GM19455 (cell line): Measurements from ENCODE around the gene DNAH7.

Experiments
- ATAC-seq: cut with Tn5 transposase; IDR thresholded peaks from one replicate; pipeline ENCODE4 v1.9.1; 2021; ENCODE audit not compliant: unreplicated experiment

Gene DNAH7

DNA sequence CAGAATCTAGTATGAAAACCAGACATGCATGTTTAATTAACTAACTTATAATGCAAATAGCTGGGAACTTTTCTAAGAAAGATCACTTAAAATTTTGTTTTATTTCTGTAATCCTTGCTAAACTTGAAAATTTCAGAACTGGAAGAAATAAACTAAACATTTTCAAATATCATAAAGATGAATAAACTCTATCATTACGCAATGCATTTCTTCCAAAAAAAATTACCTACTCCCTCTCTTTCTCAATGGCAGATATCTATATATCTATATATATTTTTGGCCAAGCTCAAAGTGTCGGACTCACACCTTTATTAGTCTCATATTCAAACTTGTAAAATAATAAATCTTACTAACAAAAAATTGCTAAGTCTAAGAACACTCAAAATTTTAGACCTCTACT, 253.6 kb downstream of the DNAH7 start:
- no peak for ATAC-seq

DNA sequence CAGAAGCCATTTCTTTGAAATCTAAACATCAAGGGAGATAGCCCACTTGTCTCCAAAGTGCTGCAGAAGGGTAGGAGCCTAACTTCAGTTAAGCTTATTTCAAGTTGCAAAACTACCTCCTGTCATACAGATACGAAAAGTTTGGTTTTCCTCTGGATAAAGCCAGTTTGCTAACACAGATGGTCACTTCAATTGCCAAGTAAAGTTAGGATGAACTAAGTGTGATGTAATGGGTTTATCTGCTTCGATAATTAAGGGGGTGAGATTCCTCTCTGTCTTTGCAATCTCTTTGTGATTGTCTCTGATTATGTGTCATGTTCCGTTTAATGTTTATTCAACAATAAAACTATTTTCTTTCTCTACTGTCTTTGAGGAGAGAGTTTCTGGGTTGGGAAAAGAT, 255.2 kb downstream of the DNAH7 start:
- ATAC-seq = no peak

DNA sequence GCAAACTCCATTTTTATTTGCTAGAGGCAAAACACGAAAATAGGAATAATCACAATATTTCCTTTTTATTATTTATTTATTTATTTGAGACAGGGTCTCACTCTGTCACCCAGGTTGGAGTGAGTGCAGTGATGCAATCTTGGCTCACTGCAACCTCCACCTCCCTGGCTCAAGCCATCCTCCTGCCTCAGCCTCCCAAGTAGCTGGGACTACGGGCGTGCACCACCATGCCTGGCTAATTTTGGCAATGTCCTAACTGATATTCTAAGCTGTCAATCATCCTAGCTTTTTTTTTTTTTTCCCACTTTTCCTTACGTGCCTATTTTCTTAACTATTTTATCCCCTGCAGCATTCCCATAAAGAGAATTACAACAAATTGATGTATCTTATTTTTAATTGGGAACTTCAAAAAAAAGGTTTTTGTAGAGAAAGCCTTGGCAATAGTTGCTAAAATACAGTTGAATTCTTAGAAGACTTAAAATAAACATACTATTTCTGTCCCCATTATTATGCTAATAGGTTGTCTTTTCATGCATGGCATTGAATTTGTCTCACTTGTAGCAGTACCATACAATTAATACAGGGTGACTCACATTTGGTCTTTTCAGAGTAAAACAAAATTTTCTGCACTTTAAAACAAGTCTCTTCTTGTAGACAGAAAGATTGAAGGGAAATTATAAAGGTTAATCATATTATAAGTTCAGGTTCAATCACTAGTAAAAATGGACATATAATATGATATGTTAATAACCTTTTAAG, 258.1 kb downstream of the DNAH7 start:
- ATAC-seq = no peak

DNA sequence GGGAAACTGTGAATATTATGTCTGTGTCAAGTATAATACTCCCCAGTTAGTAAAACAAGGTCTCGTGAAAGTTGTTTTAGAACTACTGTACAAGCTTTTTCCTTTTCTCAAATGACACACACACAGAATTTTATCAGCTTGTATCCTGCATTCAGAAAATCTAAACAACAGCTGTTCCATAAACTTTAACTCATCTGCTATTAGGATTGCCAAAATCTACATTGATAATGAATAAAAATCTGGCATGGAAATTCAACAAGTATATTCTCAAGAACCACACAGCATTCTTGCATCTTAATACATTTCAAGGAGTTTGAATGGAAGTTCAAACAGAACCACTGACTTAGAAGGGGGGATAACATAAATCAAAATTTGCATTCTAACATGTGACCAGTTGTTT, 260.4 kb downstream of the DNAH7 start:
- ATAC-seq = no peak

DNA sequence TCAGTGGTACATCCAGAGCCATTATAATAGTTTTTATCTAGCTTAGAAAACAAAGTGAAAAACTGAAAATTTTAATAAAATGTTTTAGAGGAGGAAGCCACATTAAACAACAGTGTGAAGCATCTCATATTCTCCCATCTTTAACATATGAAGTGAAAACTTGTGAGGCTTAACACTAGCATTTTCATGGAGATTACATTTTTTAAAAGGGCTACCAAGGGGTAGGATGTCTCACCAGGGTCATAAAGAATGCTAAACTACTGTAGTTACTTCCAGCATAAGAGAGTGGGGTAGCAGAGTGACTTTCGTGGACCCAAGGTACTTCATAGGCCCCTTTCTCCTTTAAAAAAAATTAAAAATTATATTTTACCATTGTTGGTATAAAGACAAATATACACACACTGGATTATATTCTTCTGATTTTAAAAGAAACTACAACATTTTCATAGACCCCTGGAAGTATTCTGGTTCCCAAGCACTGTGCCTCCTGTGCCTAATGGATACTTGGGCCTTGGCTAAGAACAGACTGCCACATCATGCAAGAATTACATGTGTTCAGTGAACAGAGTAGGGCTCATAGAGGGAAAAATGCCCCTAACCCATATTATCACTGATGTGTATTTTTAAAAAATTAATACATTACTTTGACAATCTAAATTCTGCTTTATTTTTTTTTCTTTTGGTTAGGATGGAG, 263.2 kb downstream of the DNAH7 start:
- no peak for ATAC-seq

DNA sequence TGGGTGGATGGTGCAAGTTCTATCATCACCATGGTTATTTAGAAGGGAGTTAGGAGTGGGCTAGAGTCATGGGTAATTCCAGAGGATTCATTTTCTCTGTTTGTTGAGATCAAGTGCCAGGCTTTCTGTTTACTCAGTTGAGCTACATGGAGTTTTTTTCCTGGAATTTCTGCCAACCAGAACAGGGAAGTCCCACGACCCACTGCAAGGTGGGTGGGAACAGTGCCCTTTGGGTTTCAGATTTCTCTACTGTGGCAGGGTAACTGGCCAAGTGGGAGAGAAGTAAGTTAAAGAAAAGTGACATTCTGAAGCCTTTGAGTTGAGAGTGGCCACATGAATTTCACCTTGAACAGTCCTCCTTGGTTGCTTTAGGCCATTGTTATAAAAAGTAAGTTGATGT, 272.8 kb downstream of the DNAH7 start:
- ATAC-seq = no peak

DNA sequence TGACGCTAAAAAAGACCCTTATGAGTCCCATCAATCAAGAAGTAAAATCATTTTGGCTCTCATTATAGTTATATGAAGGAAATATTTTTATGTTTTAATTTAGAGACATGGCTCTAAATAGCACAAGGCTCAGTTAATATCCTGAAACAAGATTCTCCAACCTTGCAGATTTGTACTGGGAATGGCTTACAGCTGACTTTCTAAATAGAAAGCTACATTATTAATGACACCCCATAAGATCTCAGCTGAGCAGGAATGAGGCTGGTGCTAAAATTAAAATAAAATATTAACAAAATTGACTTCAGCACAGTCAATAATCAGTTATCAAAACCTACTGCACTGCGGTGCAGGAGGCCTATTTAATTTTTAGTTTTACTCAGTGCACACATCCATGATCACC, 274.8 kb downstream of the DNAH7 start:
- ATAC-seq = no peak

DNA sequence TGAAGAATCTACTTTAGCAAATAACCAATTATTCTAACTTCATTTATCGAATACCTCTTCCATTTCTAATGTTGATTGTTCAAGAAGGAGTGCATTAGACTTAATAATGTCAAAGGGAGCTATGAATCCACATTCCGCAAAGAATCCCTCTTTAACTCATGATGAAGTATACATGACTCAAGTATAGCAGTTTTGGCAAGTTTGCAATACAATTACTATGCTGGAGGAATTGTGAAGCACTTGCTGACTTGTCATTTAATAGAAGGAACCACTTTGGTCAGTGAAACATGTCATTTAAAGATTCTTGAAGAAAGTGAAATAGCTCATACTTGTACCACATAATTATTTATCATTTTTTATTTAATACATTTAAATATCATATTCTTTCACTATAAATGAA, 286.5 kb downstream of the DNAH7 start:
- no peak for ATAC-seq

DNA sequence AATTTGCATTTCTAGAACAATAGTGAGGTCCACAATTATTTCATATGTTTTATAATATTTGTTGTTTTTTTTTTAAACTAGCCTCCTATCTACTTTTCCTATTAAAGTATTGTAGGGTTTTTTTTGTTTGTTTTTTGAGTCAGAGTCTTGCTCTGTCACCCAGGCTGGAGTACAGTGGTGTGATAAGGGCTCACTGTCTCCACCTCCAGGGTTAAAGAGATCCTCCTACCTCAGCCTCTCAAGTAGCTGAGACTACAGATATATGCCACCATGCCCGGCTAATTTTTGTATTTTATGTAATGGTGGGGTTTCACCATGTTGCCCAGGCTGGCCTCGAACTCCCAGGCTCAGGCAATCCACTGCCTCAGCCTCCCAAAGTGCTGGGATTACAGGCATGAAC, 289.1 kb downstream of the DNAH7 start:
- ATAC-seq = no peak

DNA sequence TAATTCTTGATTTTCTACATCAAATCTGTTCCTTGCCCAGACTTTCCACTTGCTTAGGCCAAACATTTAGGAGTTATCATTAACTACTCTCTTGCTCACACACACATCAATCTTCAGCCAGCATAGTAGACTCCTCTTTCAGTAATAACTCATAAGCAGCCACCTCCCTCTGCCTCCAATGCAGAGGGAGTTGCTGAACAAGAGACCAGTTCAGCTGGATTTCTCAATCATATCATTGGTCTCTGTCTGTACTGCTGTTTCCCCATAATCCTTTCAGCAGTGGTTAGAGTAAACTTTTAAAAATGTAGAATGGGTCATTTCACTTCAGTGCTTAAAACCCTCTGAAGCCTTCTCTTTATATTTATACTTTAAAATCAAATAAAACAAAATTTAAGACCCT, 298.7 kb downstream of the DNAH7 start:
- ATAC-seq = no peak

DNA sequence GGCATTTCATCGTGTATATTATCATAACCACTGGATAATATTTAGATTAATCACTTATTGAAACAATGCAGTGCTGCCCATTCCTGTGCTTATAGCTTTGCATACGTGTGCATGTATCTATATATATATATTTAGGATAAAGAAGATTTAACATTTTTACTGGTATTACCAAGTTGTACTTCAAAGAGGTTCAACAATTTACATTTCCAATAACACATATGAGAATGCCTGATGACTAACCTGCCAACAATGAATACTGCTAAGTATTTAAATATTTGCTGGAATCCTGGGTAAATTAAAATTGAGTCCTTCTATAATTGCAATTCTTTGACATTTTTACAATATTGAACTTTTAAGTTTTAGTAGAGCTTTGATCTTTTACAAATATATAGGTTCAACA, 300.2 kb downstream of the DNAH7 start:
- no peak for ATAC-seq

DNA sequence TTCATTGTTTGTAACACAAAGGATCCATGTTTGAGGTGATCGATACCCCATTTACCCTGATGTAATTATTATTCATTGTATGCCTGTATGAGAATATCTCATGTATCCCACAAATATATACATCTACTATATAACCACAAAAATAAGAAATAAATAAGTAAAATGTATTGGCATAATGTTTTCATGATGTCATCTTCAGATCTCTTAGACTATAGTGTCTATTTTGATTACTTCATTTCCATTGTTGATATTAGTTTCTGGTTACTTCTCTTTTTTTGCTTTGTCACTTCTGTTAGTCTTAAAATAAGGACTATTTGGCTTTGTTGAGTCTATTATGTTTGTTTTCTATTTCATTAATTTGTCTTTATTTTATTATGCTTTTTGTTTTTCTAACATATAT, 301.9 kb downstream of the DNAH7 start:
- ATAC-seq = no peak

DNA sequence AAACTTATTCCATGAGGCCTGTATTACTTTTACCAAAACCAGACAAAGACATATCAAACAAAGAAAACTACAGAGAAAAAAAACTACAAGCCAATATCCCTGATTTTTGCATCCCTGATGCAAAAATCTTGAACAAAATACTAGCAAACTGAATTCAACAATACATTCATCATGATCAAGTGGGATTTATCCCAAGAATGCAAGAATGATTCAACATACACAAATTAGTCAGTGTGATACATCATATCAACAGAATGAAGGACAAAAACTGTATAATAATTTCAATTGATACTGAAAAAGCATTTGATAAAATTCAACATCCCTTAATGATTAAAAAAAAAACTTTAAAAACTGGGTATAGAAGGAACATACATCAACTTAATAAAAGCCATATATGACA, 304.8 kb downstream of the DNAH7 start:
- no peak for ATAC-seq

DNA sequence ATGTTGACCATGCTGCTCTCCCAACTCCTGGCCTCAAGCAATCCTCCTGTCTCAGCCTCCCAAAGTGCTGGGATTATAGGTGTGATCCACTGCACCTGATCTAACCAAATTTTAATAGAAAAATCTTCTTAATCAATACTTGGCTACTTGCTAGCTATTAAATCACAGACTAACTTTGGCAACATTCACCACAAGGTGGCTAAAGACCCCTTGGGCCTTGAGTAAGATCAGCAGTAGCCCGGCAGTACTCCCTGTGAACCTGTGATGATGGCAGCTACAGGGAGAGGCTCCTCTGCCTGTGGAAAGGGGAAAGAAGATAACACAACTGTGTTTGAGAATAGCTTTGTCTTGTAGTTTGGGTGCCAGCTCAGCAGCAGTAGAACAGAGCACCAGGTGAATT, 308.8 kb downstream of the DNAH7 start:
- no peak for ATAC-seq

DNA sequence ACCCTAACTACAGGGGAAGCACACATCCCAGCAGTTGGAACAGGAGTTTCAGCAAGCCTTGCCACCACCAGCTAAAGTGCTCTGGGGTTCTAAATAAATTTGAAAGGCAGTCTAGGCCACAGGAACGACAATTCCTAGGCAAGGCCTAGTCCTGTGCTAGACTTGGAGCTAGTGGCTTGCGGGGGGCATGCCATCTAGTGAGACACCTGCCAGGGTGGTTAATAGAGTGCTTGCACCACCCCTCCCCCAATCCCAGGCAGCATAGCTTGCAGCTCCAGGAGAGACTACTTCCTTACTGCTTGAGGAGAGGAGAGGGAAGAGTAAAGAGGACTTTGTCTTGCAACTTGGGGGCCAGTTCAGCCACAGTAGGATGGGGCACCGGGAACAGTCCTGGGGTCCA, 309.8 kb downstream of the DNAH7 start:
- no peak for ATAC-seq

DNA sequence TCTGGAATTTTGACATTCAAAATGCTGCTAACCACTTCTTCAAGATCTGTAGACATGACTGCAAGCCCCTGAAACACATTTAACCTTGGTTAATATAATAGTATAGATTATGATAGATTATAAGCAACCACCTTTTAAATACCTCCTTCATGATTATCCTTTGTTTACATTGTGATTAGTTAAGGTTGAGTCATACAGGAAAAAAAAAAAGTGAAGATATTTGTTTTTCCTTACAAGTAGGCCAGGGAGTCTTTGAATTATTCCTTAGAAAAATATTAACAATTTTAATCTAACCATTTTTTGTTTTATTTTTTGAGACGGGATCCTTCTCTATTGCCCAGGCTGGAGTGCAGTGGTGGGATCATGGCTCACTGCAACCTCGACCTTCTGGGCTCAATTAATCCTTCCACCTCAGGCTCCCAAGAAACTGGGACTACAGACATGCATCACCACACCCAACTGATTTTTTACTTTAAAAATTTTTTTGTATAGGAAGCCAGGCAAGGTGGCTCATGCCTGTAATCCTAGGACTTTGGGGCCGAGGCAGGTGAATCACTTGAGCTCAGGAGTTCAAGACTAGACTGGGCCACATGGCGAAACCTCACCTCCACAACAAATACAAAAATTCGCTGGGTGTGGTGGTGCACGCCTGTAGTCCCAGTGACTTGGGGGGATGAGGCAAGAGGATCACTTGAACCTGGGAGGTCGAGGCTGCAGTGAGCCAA, 312.3 kb downstream of the DNAH7 start:
- no peak for ATAC-seq

DNA sequence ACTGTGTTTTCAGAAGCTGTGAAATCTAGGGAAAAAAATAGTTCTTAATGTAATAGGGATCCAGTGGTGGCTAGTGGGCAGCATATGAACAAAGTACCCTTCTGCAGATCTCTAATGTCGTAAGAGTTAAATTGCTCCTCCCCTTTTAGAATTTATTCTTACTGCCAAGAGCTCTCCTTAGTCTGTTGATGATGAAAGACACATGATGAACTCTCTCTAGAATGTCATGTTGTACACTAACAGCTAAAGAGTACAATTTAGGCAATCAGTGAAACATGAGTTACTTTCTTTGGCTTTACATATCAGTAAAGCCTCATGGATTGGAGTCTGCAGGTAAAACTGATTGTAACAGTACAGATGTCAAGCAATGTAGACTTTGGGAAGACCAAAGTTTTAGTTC, 327.4 kb downstream of the DNAH7 start:
- ATAC-seq = no peak

DNA sequence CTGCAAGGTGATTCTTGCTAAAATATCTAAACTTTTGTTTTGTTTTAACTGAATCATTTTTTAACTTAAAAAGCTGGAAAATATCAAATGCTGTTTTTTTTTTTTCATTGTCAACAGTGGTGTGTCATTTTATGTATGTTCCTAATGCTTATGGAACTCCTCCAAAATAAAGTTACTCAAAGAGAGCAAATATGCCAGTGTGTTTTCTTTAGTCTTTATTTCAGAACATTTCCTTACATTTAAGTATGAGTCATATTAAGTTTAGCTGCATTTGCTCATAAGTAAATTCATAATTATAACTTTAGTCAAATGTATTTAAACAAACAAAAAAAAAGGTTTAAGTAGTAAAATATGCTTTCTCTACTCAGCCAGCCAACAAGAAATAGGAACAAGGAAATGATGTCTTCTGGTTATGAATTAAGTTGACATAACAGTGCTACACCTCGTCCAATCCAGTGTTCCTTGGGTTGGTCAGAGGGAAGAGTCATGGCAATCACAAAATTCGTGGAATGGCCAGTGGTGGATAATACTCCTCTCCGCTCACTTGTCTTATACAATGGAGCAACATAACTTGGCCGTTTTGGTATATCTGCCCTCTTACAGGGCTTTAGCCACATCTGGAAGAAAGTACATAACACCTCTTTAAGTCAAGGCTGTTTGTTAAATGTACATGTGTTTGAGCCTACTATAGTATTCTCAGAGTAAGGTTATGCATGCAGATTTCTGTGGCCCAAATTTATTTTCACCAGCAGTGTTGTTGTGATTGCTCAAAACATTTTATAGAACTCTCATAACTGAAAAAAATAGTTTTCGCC, 330.9 kb downstream of the DNAH7 start:
- ATAC-seq = no peak

DNA sequence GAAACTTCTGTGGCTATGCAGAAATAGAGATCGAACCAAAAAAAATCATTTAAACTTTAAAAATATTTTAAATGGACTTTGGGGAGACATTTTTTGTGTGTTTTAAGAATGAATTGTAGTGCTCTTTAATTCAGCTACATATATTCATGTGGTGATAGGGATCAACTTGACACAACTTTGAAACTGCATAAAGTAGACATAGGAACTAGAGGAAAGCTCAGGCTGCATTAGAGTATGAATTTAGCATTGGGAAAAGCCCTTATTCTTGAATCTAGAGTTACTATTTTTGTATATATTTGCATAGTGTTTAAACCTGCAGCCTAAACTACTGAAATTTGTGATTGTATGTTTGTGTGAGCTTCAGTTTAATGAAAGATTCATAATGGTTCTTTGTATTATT, 333.3 kb downstream of the DNAH7 start:
- no peak for ATAC-seq

DNA sequence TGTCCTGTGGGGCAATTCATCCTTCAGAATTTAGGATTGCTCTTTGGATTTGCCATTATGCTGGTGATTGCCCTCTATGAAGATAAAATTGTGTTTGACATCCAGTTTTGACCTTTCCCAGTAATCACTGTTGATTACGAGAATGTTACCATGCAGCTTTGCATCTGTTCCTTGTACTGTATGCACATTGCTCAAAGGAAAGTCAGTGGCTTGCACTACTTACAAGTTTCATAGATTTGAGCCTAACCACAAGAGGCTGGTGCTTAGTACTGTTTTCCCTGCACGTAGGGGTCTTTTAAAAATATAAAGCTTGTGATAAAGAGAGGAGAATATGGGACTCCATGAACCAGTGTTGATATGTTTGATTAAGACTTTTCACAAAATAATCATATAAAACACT, 333.7 kb downstream of the DNAH7 start:
- no peak for ATAC-seq

DNA sequence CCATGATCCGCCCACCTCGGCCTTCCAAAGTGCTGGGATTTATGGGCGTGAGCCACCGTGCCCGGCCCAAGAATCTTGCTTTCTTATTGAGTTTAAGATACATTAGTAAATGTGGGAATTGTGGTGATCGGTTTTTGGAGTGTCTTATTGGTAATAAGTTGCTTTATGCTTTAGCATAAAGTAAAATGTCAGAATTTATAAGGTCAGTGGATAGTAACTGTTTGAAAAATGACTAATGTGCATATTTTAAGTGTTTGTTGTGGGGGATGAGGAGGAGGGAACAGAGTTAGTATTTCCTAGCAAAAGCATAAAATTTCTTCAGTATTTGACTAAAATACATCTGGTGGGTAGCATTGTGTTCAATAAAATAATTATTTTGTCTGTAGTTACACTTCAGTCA, 334.2 kb downstream of the DNAH7 start:
- ATAC-seq = no peak
